ENCODE measurements around the gene GLOD4. TPM values are rescaled to one million over a fixed set of nuclear protein-coding genes. Genes with fewer than 3 reads are reported as not detected.
A peak's percentile ranks its signal among the peaks of the same experiment; 100 is the strongest.

Gene GLOD4
- polyA plus RNA-seq, 3 donors, result 41.8 to 50.7 (median 50.6) TPM

DNA sequence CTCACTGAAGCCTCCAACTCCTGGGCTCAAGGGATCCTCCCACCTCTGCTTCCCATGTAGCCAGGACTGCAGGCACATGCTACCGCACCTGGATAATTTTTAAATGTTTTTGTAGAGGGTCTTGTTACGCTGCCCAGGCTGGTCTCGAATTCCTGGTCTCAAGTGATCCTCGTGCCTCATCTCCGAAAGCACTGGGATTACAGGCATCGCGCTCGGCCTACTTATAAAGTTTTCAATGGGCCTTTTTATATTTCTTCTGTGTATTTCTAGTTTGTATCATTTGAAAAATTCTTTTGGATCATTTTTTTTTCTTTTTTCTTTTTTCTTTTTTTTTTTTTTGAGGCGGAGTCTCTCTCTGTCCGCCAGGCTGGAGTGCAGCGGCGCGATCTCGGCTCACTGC, 57.0 kb downstream of the GLOD4 start:
- no peak for DNase-seq
- Histone ChIP-seq H3K9ac (ENCODE audit: insufficient read depth, low read length, poor library complexity, severe bottlenecking) (no peak overlapping the region), H3K36me3 (replicated peaks in 1 of 2; ENCODE audit: control insufficient read depth in 1 of 2, insufficient read depth in 2 of 2, low read length in 2 of 2) (no peaks in the 10 kb centered on the region), H3K79me2 (ENCODE audit: insufficient read depth, low read length) (no peaks in the 10 kb centered on the region), H3K9me3 (replicated peaks in 1 of 2; ENCODE audit: control insufficient read depth in 1 of 2, insufficient read depth in 1 of 2, low read length in 2 of 2) (no peaks in the 10 kb centered on the region), H3K4me1 (ENCODE audit: control insufficient read depth in 1 of 2, insufficient read depth in 2 of 2, low read length in 2 of 2) (no peaks in the 10 kb centered on the region), H2AFZ (ENCODE audit: insufficient read depth, low read depth, low read length, poor library complexity, severe bottlenecking) (no peak overlapping the region), H4K20me1 (ENCODE audit: insufficient read depth, low read length) (no peaks in the 10 kb centered on the region), H3K4me2 (replicated peaks; ENCODE audit: extremely low read depth, low read length, poor library complexity, severe bottlenecking) (no peak overlapping the region), H3K27ac (ENCODE audit: low read depth in 1 of 2, low read length in 2 of 2) (no peak overlapping the region), H3K4me3 (replicated peaks in 1 of 3; ENCODE audit: low read depth in 2 of 3, low read length in 3 of 3) (no peak overlapping the region), H3K27me3 (ENCODE audit: control insufficient read depth in 2 of 2, insufficient read depth in 2 of 2, low read length in 2 of 2) (peaks cover 0 to 3% of the 10 kb centered on the region in 2 donors)
- TF ChIP-seq CTCF (IDR thresholded peaks at IDR 0.05), result no peak
- Mint-ChIP-seq H3K27me3 (ENCODE audit: low read depth in 3 of 3) (peaks cover 3 to 12% (median 4%) of the 10 kb centered on the region in 3 donors), H3K36me3 (no peaks in the 10 kb centered on the region), H3K4me3 (no peak overlapping the region), H3K4me1 (no peaks in the 10 kb centered on the region), H3K9me3 (peaks cover 0 to 3% (median 1%) of the 10 kb centered on the region in 7 donors), H3K27ac (peak overlapping the region in 1 of 7 donors; percentile 71)
- 100% methylated on average over 3 of the region's 14 CpGs for WGBS (ENCODE audit: insufficient coverage)
- intact Hi-C loops (cut with micrococcal nuclease), result no loop called here

- Histone ChIP-seq H3K27me3 (ENCODE audit: control insufficient read depth in 2 of 2, insufficient read depth in 2 of 2, low read length in 2 of 2) (peaks cover 0 to under 1% of the 10 kb centered on the region in 2 donors), H3K9me3 (replicated peaks in 1 of 2; ENCODE audit: control insufficient read depth in 1 of 2, insufficient read depth in 1 of 2, low read length in 2 of 2) (no peaks in the 10 kb centered on the region), H3K36me3 (replicated peaks in 1 of 2; ENCODE audit: control insufficient read depth in 1 of 2, insufficient read depth in 2 of 2, low read length in 2 of 2) (no peaks in the 10 kb centered on the region), H3K9ac (ENCODE audit: insufficient read depth, low read length, poor library complexity, severe bottlenecking) (no peak overlapping the region), H3K79me2 (ENCODE audit: insufficient read depth, low read length) (no peaks in the 10 kb centered on the region), H3K4me1 (ENCODE audit: control insufficient read depth in 1 of 2, insufficient read depth in 2 of 2, low read length in 2 of 2) (no peaks in the 10 kb centered on the region), H4K20me1 (ENCODE audit: insufficient read depth, low read length) (no peaks in the 10 kb centered on the region), H2AFZ (ENCODE audit: insufficient read depth, low read depth, low read length, poor library complexity, severe bottlenecking) (no peak overlapping the region), H3K4me2 (replicated peaks; ENCODE audit: extremely low read depth, low read length, poor library complexity, severe bottlenecking) (no peak overlapping the region), H3K27ac (ENCODE audit: low read depth in 1 of 2, low read length in 2 of 2) (no peak overlapping the region), H3K4me3 (replicated peaks in 1 of 3; ENCODE audit: low read depth in 2 of 3, low read length in 3 of 3) (no peak overlapping the region)
- Mint-ChIP-seq H3K36me3 (no peaks in the 10 kb centered on the region), H3K4me3 (no peak overlapping the region), H3K27me3 (ENCODE audit: low read depth in 3 of 3) (peaks cover 4 to 7% (median 5%) of the 10 kb centered on the region in 3 donors), H3K27ac (no peak overlapping the region), H3K9me3 (peaks cover 0 to 3% (median 0%) of the 10 kb centered on the region in 7 donors), H3K4me1 (no peaks in the 10 kb centered on the region)
- WGBS (ENCODE audit: insufficient coverage), result 92% methylated on average over 3 of the region's 5 CpGs
- no peak for DNase-seq
- TF ChIP-seq CTCF (IDR thresholded peaks at IDR 0.05), result no peak
- intact Hi-C loops (cut with micrococcal nuclease), result no loop called here
Measured at GRCh38 chr17:721540-721937, 60.5 kb downstream of the GLOD4 start.
